CD14-positive monocyte (primary cell): ENCODE measurements around the gene USP44. TPM values are rescaled to one million over a fixed set of nuclear protein-coding genes. Genes with fewer than 3 reads are reported as not detected.
A peak's percentile ranks its signal among the peaks of the same experiment; 100 is the strongest.

Experiments used
- DNase-seq, 3 donors: peaks; one replicate each; pipeline ENCODE4 v3.0.0-alpha.2; 2011 to 2022
- H2AFZ ChIP-seq: 2 replicates; pipeline ENCODE4 v1.6.0; 2012; ENCODE audit warnings: mild to moderate bottlenecking, low read depth, low read length, inconsistent platforms; ENCODE audit not compliant: insufficient read depth, poor library complexity, severe bottlenecking
- H3K27ac ChIP-seq, 2 donors: 1 replicate in 1 of 2; 2 replicates in 1 of 2; pipeline ENCODE4 v1.5.1; 2012 to 2013; ENCODE audit warnings: low read length in 2 of 2, control low read depth in 1 of 2, inconsistent platforms in 1 of 2, low read depth in 1 of 2, mild to moderate bottlenecking in 1 of 2
- H3K27me3 ChIP-seq, 2 donors: one replicate each; pipeline versions ENCODE4 v1.6.0 to v1.6.1; 2011 to 2013; ENCODE audit warnings: low read length in 2 of 2; ENCODE audit not compliant: control insufficient read depth in 2 of 2, insufficient read depth in 2 of 2
- H3K36me3 ChIP-seq, 2 donors: replicated peaks in 1 of 2; 1 replicate in 1 of 2; 2 replicates in 1 of 2; pipeline versions ENCODE4 v1.5.1 to v1.6.1; 2012 to 2013; ENCODE audit warnings: low read length in 2 of 2, control low read depth in 1 of 2, inconsistent platforms in 1 of 2, mild to moderate bottlenecking in 1 of 2; ENCODE audit not compliant: insufficient read depth in 2 of 2, control insufficient read depth in 1 of 2
- H3K4me1 ChIP-seq, 2 donors: 1 replicate in 1 of 2; 2 replicates in 1 of 2; pipeline versions ENCODE4 v1.5.1 to v1.6.1; 2012 to 2013; ENCODE audit warnings: low read length in 2 of 2, control low read depth in 1 of 2, inconsistent platforms in 1 of 2, mild to moderate bottlenecking in 1 of 2, moderate library complexity in 1 of 2; ENCODE audit not compliant: insufficient read depth in 2 of 2, control insufficient read depth in 1 of 2
- H3K4me2 ChIP-seq: replicated peaks from 2 replicates; pipeline ENCODE3; 2012; ENCODE audit warnings: low read length, moderate library complexity, mild to moderate bottlenecking; ENCODE audit not compliant: poor library complexity, severe bottlenecking; ENCODE audit errors: extremely low read depth
- H3K4me3 ChIP-seq, 3 experiments: fragments of 200-600 bp in 1 of 3; sonication (generic) in 1 of 3; replicated peaks in 1 of 3; 1 replicate in 2 of 3; 2 replicates in 1 of 3; pipeline ENCODE4 v1.5.1; 2011 to 2013; ENCODE audit warnings: low read length in 3 of 3, mild to moderate bottlenecking in 3 of 3, control low read depth in 2 of 3, low read depth in 2 of 3, inconsistent platforms in 1 of 3, moderate library complexity in 1 of 3
- H3K79me2 ChIP-seq: 2 replicates; pipeline ENCODE4 v1.6.0; 2012; ENCODE audit warnings: mild to moderate bottlenecking, control low read depth, inconsistent platforms, low read length, moderate library complexity; ENCODE audit not compliant: insufficient read depth
- H3K9ac ChIP-seq: 2 replicates; pipeline ENCODE4 v1.6.0; 2017; ENCODE audit warnings: low read length, mild to moderate bottlenecking; ENCODE audit not compliant: insufficient read depth, poor library complexity, severe bottlenecking
- H3K9me3 ChIP-seq, 2 donors: replicated peaks in 1 of 2; 1 replicate in 1 of 2; 2 replicates in 1 of 2; pipeline versions ENCODE4 v1.5.1 to v1.6.1; 2012 to 2013; ENCODE audit warnings: low read length in 2 of 2, control low read depth in 1 of 2; ENCODE audit not compliant: control insufficient read depth in 1 of 2, insufficient read depth in 1 of 2
- H4K20me1 ChIP-seq: 2 replicates; pipeline ENCODE4 v1.6.0; 2012; ENCODE audit warnings: mild to moderate bottlenecking, low read length, control low read depth, moderate library complexity; ENCODE audit not compliant: insufficient read depth
- H3K27ac Mint-ChIP-seq, 7 donors: one replicate each; pipeline ENCODE4 v1.8.0; 2020; ENCODE audit warnings: mild to moderate bottlenecking in 7 of 7, mixed read lengths in 7 of 7, moderate library complexity in 6 of 7, inconsistent platforms in 2 of 7
- H3K27me3 Mint-ChIP-seq, 3 donors: one replicate each; pipeline ENCODE4 v1.8.0; 2021 to 2022; ENCODE audit warnings: low read depth in 3 of 3, mild to moderate bottlenecking in 3 of 3, mixed read lengths in 3 of 3, moderate library complexity in 3 of 3, inconsistent platforms in 1 of 3
- H3K36me3 Mint-ChIP-seq, 2 donors: one replicate each; pipeline ENCODE4 v1.8.0; 2020; ENCODE audit warnings: mixed read lengths in 2 of 2, inconsistent platforms in 1 of 2, mild to moderate bottlenecking in 1 of 2
- H3K4me1 Mint-ChIP-seq: one replicate; pipeline ENCODE4 v1.8.0; 2020; ENCODE audit warnings: mild to moderate bottlenecking, mixed read lengths
- H3K4me3 Mint-ChIP-seq, 2 donors: one replicate each; pipeline ENCODE4 v1.8.0; 2020; ENCODE audit warnings: mild to moderate bottlenecking in 2 of 2, mixed read lengths in 2 of 2, moderate library complexity in 1 of 2
- H3K9me3 Mint-ChIP-seq, 7 donors: one replicate each; pipeline ENCODE4 v1.8.0; 2020 to 2022; ENCODE audit warnings: mixed read lengths in 7 of 7, mild to moderate bottlenecking in 6 of 7, moderate library complexity in 6 of 7, inconsistent platforms in 2 of 7
- CTCF ChIP-seq: fragments of 200-600 bp; IDR thresholded peaks from one replicate; pipeline ENCODE4 v1.8.0; 2022; ENCODE audit warnings: antibody characterized with exemption, mild to moderate bottlenecking
- WGBS: methylation state at CpG from one replicate; pipeline ENCODE4 v1.1.5; 2013; ENCODE audit warnings: missing lambda C conversion rate; ENCODE audit not compliant: insufficient coverage; 5-methylcytosine and 5-hydroxymethylcytosine counted together
- intact Hi-C, 2 donors: fragments of 100-400 bp; cut with micrococcal nuclease; formaldehyde crosslinking; loops; one replicate each; pipeline versions ENCODE4 v1.15.0 to v1.15.1; 2023
- polyA minus RNA-seq: library from RNA; depleted of rRNA, polyadenylated mRNA; stranded (reverse); fragments of >200 nt; gene quantifications from 2 replicates; pipeline ENCODE4 v1.2.3, GENCODE V29; 2012
- polyA plus RNA-seq, 3 donors: library from polyadenylated mRNA; depleted of rRNA in 1 of 3; unstranded in 2 of 3; stranded (reverse) in 1 of 3; fragments of 300-500 nt in 2 of 3; fragments of >200 nt in 1 of 3; fragmentation: Illumina TruSeq in 2 of 3; gene quantifications; 1 replicate in 2 of 3; 2 replicates in 1 of 3; pipeline ENCODE4 v1.2.3, GENCODE V29; 2012 to 2021
- total RNA-seq, 12 experiments: library from RNA in 1 of 12; stranded (reverse) in 1 of 12; fragments of 120-200 nt in 1 of 12; gene quantifications; one replicate each; pipeline ENCODE4 v1.2.4 and lab custom pipeline; 2013 to 2026; ENCODE audit warnings: mixed read lengths in 6 of 12, inconsistent platforms in 1 of 12

Gene USP44
- total RNA-seq (2013) = 0.42 TPM
- polyA plus RNA-seq (under 1 TPM in 2 of 3 donors, not detected in 1; 0.12 to 0.13 TPM), polyA minus RNA-seq (0.24 TPM in 1 of 2 replicates, not detected in the other), total RNA-seq (lab: John Stamatoyannopoulos, UW) (0.17 to 6.0 (median 0.52) reads per million in 11 experiments)

- H3K4me3 ChIP-seq = no peak within 1 kb of the TSS
- H3K9me3 Mint-ChIP-seq = peaks cover 4 to 20% (median 14%) of the 10 kb centered on the region in 7 donors
- H3K27me3 Mint-ChIP-seq = peaks cover 43 to 53% (median 44%) of the 10 kb centered on the region in 3 donors
- H4K20me1 ChIP-seq = no peaks in the 10 kb centered on the region
- H3K79me2 ChIP-seq = no peaks in the 10 kb centered on the region
- H3K4me1 Mint-ChIP-seq = peaks cover 22% of the 10 kb centered on the region
- no peaks in the 10 kb centered on the region for H3K36me3 ChIP-seq
- no peak for TF ChIP-seq CTCF
- no peak within 1 kb of the TSS for H2AFZ ChIP-seq
- H3K4me3 Mint-ChIP-seq = peak within 1 kb of the TSS in 1 of 2 donors; percentile 47
- H3K4me1 ChIP-seq = peaks cover 13 to 19% of the 10 kb centered on the region in 2 donors
- peaks cover 27 to 48% of the 10 kb centered on the region in 2 donors for H3K27me3 ChIP-seq
- WGBS = 89% methylated on average over 7 of the region's 9 CpGs
- peaks cover 5 to 9% of the 10 kb centered on the region in 2 donors for H3K9me3 ChIP-seq
- no peak within 1 kb of the TSS for H3K27ac ChIP-seq
- no peak within 1 kb of the TSS for H3K27ac Mint-ChIP-seq
- H3K36me3 Mint-ChIP-seq = peaks cover 4% of the 10 kb centered on the region in 2 donors
- H3K9ac ChIP-seq = no peak within 1 kb of the TSS
- no peak within 1 kb of the TSS for H3K4me2 ChIP-seq
- no peak for DNase-seq
- intact Hi-C loops = no loop called here
These were observed at the start of gene USP44 for GRCh38 chr12:95551305-95551704. USP44 (minus strand) TSS chr12:95551476; CDS start chr12:95534256, 17,220 bp downstream.

DNA sequence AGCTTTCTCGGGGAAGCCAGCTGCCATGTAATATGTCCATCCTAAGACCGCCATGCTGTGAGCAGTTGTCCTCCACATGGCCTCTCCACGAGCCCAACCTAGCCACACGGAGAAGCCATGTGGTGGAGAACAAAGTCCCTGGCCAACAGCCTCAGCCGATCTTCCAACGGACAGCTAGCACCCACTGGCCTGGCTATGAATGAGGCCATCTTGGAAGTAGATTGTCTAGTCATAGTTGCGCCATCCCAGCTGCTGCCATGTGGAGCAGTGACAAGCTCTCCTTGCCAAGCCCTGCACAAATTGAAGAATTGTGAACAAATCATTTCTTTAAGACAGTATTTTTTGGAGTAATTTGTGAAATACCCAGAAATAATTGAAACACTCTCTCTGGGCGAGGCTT lies 49.3 kb upstream of the USP44 start:
- H3K9me3 Mint-ChIP-seq = no peaks in the 10 kb centered on the region
- Histone ChIP-seq H3K9ac (no peak overlapping the region), H3K4me3 (no peak overlapping the region), H2AFZ (no peak overlapping the region), H3K9me3 (no peaks in the 10 kb centered on the region), H3K27me3 (no peaks in the 10 kb centered on the region), H3K4me1 (no peaks in the 10 kb centered on the region), H3K27ac (no peak overlapping the region), H3K79me2 (no peaks in the 10 kb centered on the region), H3K4me2 (no peak overlapping the region), H3K36me3 (no peaks in the 10 kb centered on the region), H4K20me1 (no peaks in the 10 kb centered on the region)
- no peaks in the 10 kb centered on the region for H3K36me3 Mint-ChIP-seq
- DNase-seq = no peak
- TF ChIP-seq CTCF = no peak
- WGBS = 94% methylated on average over 6 of the region's 8 CpGs
- intact Hi-C loops = no loop called here
- H3K4me1 Mint-ChIP-seq = no peaks in the 10 kb centered on the region
- H3K27me3 Mint-ChIP-seq = peaks cover 0 to 9% (median 3%) of the 10 kb centered on the region in 3 donors
- no peak overlapping the region for H3K27ac Mint-ChIP-seq
- H3K4me3 Mint-ChIP-seq = no peak overlapping the region
